GM13976 (cell line): ENCODE results near the gene NAT8L.

Experiments used
- DNase-seq: peaks from one replicate; pipeline ENCODE4 v3.0.0; 2012; ENCODE audit warnings: low spot score
- in situ Hi-C: fragments of 300-500 bp; cut with MboI; formaldehyde crosslinking; loops from one replicate; pipeline ENCODE4 v1.12.0; 2022; ENCODE audit warnings: low sequenced_read_pairs, mixed read lengths, inconsistent platforms; ENCODE audit not compliant: unreplicated experiment
- TF ChIP-seq, protein P1 (sequence below): IDR thresholded peaks from 2 replicates; pipeline ENCODE4 v1.5.1; 2012; ENCODE audit warnings: borderline replicate concordance, mild to moderate bottlenecking; ENCODE audit not compliant: insufficient read depth; ENCODE audit errors: extremely low read depth, missing control alignments, control extremely low read depth

NAT8L gene

GRCh38 chr4:2075987-2076907 lies 17.1 kb downstream of the NAT8L start:
- TF ChIP-seq, protein P1, sequence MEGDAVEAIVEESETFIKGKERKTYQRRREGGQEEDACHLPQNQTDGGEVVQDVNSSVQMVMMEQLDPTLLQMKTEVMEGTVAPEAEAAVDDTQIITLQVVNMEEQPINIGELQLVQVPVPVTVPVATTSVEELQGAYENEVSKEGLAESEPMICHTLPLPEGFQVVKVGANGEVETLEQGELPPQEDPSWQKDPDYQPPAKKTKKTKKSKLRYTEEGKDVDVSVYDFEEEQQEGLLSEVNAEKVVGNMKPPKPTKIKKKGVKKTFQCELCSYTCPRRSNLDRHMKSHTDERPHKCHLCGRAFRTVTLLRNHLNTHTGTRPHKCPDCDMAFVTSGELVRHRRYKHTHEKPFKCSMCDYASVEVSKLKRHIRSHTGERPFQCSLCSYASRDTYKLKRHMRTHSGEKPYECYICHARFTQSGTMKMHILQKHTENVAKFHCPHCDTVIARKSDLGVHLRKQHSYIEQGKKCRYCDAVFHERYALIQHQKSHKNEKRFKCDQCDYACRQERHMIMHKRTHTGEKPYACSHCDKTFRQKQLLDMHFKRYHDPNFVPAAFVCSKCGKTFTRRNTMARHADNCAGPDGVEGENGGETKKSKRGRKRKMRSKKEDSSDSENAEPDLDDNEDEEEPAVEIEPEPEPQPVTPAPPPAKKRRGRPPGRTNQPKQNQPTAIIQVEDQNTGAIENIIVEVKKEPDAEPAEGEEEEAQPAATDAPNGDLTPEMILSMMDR: no peak
- in situ Hi-C loops: no loop called here

DNA sequence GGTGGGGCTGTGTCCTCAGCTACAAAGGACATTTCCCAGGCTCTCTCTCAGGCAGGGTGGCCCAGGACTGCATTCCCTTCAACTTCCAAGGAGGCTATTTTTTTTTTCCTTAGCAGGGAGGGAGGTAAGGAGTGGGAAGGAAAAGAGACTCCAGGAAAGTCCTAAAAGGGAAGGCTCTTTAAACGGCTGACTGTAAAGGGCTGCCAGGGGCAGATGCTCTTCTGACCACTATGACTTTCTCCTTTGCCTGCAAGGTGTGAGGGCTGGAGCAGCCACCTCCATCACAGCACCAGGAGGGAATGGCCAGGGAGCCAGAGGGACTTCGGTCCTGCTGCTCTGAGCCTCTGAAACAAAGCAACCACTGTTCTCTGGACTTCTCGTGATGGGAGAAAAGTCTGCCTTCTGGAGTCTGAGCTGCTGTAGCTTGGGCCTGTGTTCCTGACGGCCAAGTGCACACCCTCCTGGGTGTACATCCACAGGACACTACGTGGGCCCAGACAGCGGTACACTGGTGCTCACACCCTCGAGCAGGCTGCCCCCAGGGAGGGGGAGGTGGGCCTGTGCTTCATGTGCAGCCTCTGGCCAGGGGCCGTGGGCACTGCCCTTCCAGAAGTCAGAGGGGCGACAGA lies 17.9 kb downstream of the NAT8L start:
- in situ Hi-C loops: no loop called here
- DNase-seq: no peak
- TF ChIP-seq, protein P1: no peak

More at GRCh38 chr4:2075987-2076907, 17.1 kb downstream of the NAT8L start:
- no peak for DNase-seq

DNA sequence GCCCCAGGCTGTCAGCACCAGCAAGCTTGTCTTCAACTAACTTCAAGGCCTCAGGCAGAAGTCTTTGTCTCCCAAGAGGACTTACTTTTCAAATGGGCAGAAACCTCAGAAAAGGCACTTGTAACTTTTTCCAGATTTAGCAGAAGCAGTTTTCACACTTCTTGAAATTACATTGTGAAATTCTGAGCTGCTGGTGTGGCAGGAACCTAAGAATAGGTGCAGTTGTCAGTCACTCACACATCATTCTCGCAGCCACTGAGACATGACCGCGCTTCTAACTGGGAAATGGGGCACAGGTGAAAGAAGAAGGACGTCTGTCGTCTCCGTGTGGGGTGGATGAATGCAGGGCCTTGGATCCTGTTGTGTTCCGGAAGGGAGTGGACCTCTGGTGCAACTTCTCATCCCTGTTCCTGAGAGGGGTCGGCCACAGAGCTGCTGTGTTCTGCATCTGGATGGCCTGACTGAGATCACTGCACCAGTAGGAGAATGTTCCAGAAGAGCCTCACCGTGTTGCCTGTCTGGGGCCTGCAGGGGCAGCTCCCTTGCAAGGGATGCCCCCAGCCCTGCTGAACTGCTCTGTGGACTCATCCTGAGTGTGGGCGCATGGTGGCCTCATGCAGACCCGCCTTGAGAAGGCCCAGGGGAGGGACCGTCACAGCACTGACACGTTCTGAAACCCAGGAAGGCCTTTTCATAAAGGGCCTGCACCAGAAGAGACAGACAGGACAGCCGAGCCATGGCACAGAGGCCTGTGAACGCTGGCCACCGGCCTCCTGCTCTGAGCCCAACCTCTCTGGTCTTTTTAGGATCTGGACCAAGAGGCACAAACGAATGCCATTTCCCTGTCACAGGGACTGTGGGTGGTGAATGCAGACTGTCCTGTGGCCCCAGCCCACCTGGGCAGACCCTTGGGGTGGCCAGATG lies 18.7 kb downstream of the NAT8L start:
- in situ Hi-C loops: no loop called here
- DNase-seq: no peak

GRCh38 chr4:2078584-2078983 lies 19.5 kb downstream of the NAT8L start:
- DNase-seq: no peak
- in situ Hi-C loops: no loop called here
- TF ChIP-seq, protein P1: no peak

More for the DNA sequence above, 18.7 kb downstream of the NAT8L start:
- TF ChIP-seq, protein P1: no peak

DNA sequence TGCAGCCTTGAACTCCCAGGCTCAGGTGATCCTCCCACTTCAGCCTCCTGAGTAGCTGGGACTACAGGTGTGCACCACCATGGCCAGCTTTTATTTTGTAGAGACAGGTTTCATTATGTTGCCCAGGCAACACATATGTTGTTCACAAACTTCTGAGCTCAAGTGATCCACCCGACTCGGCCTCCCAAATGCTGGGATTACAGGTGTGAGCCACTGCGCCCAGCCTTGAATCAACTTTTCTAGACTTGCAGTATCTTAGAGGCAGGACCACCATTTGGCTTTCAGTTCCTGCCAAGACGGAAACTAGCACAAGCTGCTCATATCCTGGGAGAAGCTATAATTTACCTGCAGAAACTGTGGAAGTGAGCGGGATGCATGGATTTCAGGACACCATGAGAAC lies 19.9 kb downstream of the NAT8L start:
- TF ChIP-seq, protein P1: no peak
- no peak for DNase-seq
- in situ Hi-C loops: no loop called here

GRCh38 chr4:2079926-2080325 lies 20.8 kb downstream of the NAT8L start:
- TF ChIP-seq, protein P1: no peak
- in situ Hi-C loops: no loop called here
- no peak for DNase-seq
